Activated T-cell treated with anti-CD3 and anti-CD28 coated beads for 1 hour (primary cell): ENCODE measurements around the gene RETREG1.
"Not testable (repeated sequence)": the region's sequence is repeated elsewhere in the genome, so short reads cannot be mapped to it uniquely, and the experiment has no call there.

Experiments
- DNase-seq: peaks from one replicate; pipeline ENCODE4 v3.0.0-alpha.2; 2020; ENCODE audit warnings: low read depth

Gene RETREG1

GRCh38 chr5:16554110-16554509, 62.7 kb downstream of the RETREG1 start:
- DNase-seq: no peak

GRCh38 chr5:16552666-16553343, 64.0 kb downstream of the RETREG1 start:
- peak; percentile 29 for DNase-seq

GRCh38 chr5:16551628-16552027, 65.2 kb downstream of the RETREG1 start:
- DNase-seq: no peak

GRCh38 chr5:16550316-16550952, 66.4 kb downstream of the RETREG1 start:
- no peak for DNase-seq

GRCh38 chr5:16549491-16550206, 67.1 kb downstream of the RETREG1 start:
- DNase-seq: no peak

DNA sequence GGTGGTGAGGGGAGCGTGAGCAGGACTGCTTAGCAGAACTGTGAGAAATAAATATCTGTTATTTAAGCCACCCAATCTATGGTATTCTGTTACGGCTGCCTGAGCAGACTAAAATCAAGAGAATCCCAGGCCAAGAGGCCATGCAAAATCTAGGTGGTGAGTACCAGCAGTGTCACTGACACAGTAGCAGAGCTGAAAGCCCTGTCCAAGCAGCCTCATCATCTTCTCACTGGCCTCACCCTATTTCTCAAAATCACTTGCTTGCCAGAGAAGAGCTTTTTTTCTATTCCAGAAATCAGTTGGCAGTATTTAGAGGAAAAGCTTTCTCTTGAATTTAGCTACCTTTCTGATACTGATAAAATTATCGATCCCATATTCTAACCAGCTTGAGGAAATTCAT, 68.0 kb downstream of the RETREG1 start:
- DNase-seq: no peak

GRCh38 chr5:16548115-16548514, 68.7 kb downstream of the RETREG1 start:
- DNase-seq: no peak

GRCh38 chr5:16547200-16547842, 69.5 kb downstream of the RETREG1 start:
- no peak for DNase-seq

DNA sequence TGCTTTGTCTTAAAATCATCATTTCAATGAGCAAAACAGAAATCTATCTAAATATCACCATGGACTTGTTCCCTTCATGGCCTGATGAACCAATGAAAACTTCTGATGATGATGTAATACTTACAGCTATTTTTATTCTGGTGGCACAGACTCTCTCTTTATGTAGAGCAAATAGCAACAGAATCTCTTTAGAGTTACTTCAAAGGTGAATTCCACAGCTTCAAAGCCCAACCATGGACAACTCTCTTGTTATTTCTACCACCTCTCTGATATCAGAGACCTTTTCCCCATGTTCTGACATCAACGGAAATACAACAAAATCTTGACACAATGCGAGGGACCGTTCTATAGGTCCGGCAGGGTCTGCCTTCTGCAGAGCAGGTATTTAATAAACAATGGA, 70.1 kb downstream of the RETREG1 start:
- DNase-seq: no peak

DNA sequence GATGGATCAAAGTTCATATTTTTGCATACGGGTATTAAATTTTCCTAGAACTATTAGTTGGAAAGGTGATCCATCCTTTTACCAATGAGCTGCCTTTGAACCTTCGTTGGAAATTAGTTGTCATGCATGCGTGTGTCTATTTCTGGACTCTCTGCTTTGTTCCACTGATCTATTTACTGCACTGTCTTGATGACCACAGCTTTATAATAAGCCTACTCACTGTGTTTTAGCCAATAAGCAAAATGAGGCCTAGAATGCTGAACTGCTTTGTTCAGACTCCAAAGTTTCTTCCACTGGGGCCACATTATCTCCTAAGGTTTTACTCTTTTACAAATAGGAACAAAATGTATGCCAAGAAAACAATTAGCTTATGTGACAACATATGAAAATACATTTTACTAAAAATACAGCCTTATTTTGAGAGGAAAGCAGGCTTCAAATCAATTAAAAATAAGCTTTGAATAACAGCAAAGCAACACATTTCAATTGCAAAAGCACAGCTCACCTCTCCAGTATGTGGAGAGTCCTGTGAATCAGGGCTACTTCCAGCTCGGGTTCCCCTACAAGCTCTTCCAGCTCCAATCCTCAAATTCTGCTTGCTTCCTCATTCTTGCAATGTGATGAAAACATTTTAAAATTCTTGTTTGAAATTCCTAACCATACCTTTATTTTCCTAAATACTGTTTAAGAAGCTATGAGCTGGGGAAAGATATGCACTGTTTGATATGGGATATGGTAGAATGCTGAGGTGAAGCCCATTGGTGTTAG, 72.0 kb downstream of the RETREG1 start:
- DNase-seq: no peak

- not testable (repeated sequence) for DNase-seq
These were observed 73.6 kb downstream of the RETREG1 start for GRCh38 chr5:16543206-16543605.

DNA sequence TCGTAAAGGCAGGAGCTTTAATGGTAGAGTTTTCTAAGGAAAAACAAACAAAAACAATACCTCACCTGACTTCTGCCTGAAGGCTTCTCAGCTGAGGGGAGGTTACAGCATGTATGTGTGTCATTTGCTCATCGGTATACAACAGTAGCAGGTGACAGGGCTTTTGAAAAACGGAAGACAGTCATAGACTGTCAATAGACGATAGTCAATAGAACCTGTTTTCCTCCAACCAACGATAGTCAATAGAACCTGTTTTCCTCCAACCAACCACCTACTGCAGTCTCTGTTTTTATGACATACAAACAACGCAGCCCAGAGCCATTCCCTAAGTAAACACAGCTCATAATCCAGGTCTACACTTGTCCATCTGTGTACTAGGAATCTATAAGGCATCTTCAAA, 74.6 kb downstream of the RETREG1 start:
- DNase-seq: no peak

GRCh38 chr5:16541592-16541991, 75.2 kb downstream of the RETREG1 start:
- DNase-seq: not testable (repeated sequence)

- no peak for DNase-seq
These were observed 76.4 kb downstream of the RETREG1 start for GRCh38 chr5:16540421-16540820.

DNA sequence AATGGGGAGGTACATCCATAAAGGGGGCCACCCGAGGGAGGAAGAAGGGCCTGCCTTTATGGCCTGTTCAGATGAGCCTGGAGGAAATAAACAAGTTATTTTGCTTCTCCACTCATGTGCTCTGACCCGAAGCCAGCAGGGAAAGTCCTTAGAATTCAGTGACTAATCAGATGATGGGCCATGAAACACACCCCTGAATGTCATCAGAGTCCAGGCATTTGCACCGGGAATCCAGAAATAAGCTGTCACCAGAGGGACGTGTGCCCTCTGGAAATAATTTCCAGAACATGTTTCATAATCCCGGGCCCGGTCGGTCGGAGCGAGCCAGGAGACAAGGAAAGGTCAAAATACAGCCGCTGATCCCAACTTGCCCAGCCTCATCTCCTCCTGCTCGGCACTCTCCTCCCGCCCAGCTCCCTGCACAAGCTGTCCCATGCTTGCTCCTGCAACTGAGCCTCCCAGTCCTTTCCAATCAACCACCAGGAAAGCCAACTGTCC, 77.6 kb downstream of the RETREG1 start:
- no peak for DNase-seq

DNA sequence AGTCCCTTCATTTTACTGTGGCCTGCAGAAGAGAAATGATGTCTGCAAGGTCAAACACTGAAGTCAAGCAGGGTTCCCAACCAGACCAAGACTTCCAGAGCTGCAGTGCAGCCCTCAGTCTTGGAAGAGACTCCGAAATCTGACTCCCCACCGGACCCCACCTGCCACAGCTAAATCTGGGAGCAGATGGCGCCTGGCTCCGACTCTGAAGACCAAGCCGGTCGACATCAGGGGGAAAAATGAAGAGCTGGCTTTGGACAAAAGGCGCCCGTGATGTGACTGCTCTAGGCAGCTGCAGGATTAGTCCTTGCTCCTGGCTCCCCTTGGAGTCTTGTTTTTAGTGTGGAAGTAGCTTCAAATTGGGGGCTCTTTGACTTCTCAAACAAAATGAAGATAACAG, 78.8 kb downstream of the RETREG1 start:
- DNase-seq: no peak

DNA sequence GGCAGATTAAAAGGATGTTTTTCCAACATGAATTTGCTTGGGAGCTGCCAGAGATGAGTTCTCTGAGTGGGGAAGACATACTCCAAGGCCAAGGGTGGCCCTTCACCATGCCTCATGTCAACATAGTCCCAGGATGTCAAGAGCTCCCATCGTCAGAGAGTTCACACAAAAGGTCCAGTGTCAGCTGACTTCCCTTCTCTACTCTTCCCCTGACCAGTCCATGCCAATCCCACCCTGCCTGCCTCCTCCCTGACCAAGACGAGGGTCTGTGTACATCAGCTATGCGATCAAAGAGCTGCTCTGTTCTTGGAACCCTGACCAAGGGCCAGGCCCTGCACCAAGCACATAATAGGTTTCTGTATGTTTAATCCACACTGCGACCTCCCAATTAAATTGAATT, 80.0 kb downstream of the RETREG1 start:
- no peak for DNase-seq

GRCh38 chr5:16536246-16536645, 80.6 kb downstream of the RETREG1 start:
- no peak for DNase-seq

GRCh38 chr5:16534280-16534679, 82.5 kb downstream of the RETREG1 start:
- DNase-seq: no peak

DNA sequence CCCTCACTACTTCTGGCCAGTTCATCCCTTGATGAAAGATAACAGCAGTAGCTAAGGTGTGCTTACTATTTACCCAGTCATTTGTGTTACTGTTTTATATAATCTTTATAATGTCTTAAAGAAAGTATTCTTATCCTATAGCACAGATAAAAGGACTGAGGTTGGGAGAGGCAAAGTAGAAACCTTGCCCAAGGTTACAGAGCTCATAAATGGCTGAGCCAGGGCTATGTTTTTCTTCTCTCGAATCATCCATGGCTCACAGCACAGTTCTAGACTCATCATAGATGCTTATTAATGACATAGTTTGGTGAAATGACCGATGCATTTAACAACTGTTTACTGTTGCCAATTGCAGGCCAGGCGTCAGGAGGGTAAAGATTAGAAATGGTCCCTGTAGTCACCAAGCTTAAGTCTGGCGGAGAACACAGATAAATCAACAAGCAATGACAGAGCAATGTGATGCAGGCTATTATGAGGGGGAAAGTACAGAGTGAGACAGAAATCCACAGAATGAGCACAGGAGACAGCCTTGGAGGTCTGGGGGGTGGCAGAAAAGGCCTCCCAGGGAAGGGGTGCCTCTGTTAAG, 85.6 kb downstream of the RETREG1 start:
- DNase-seq: no peak

DNA sequence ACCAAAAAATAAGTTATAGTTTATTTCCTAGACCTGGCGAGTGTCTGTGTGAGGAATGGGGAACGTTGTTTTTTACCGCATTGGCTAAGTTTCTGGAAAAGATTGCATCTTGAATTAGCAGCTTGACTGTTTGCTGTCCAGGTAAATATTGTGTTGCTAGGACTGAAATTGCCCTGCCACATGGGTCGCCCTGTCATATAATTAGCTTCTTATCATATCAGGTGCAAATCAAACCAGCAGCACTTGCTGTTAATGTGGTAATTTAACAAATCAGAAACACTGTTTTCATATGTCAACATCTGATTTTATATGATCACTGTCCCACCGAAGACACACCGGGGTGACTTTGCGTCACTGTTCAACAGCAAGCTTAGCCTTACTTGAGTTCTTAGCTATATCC, 87.5 kb downstream of the RETREG1 start:
- no peak for DNase-seq
